ENCODE data around the gene MARCKS.

The MARCKS gene

GRCh38 chr6:113856625-113857555, at the start of gene MARCKS:
Gene MARCKS, plus strand, starts transcription at chr6:113857345. Its CDS starts 401 bp downstream, at chr6:113857746.
- no peaks in the 10 kb centered on the region for H3K4me1 ChIP-seq (ENCODE audit: insufficient read depth, low read length)
- peak within 1 kb of the TSS; percentile 98 for H3K9ac ChIP-seq (ENCODE audit: low read depth, low read length)
- H3K36me3 ChIP-seq (ENCODE audit: insufficient read depth, low read length): no peaks in the 10 kb centered on the region
- no peaks in the 10 kb centered on the region for H3K9me3 ChIP-seq (ENCODE audit: control insufficient read depth, insufficient read depth, low read length)

- Histone ChIP-seq H3K36me3 (ENCODE audit: insufficient read depth, low read length) (no peaks in the 10 kb centered on the region), H3K9me3 (ENCODE audit: control insufficient read depth, insufficient read depth, low read length) (no peaks in the 10 kb centered on the region), H3K9ac (ENCODE audit: low read depth, low read length) (no peak overlapping the region), H3K4me1 (ENCODE audit: insufficient read depth, low read length) (no peaks in the 10 kb centered on the region)
Observed at GRCh38 chr6:113809826-113810225, 47.3 kb upstream of the MARCKS start.

GRCh38 chr6:113813142-113813541, 44.0 kb upstream of the MARCKS start:
- no peaks in the 10 kb centered on the region for H3K4me1 ChIP-seq (ENCODE audit: insufficient read depth, low read length)
- no peak overlapping the region for H3K9ac ChIP-seq (ENCODE audit: low read depth, low read length)
- no peaks in the 10 kb centered on the region for H3K9me3 ChIP-seq (ENCODE audit: control insufficient read depth, insufficient read depth, low read length)
- no peaks in the 10 kb centered on the region for H3K36me3 ChIP-seq (ENCODE audit: insufficient read depth, low read length)

- no peaks in the 10 kb centered on the region for H3K4me1 ChIP-seq (ENCODE audit: insufficient read depth, low read length)
- no peak overlapping the region for H3K9ac ChIP-seq (ENCODE audit: low read depth, low read length)
- H3K36me3 ChIP-seq (ENCODE audit: insufficient read depth, low read length): no peaks in the 10 kb centered on the region
- H3K9me3 ChIP-seq (ENCODE audit: control insufficient read depth, insufficient read depth, low read length): no peaks in the 10 kb centered on the region
Observed at GRCh38 chr6:113818578-113818977, 38.6 kb upstream of the MARCKS start.

GRCh38 chr6:113819169-113819830, 37.8 kb upstream of the MARCKS start:
- H3K9ac ChIP-seq (ENCODE audit: low read depth, low read length): no peak overlapping the region

GRCh38 chr6:113820761-113821160, 36.4 kb upstream of the MARCKS start:
- no peak overlapping the region for H3K9ac ChIP-seq (ENCODE audit: low read depth, low read length)
- no peaks in the 10 kb centered on the region for H3K4me1 ChIP-seq (ENCODE audit: insufficient read depth, low read length)
- no peaks in the 10 kb centered on the region for H3K36me3 ChIP-seq (ENCODE audit: insufficient read depth, low read length)
- no peaks in the 10 kb centered on the region for H3K9me3 ChIP-seq (ENCODE audit: control insufficient read depth, insufficient read depth, low read length)

More at GRCh38 chr6:113819169-113819830, 37.8 kb upstream of the MARCKS start:
- Histone ChIP-seq H3K4me1 (ENCODE audit: insufficient read depth, low read length) (no peaks in the 10 kb centered on the region), H3K9me3 (ENCODE audit: control insufficient read depth, insufficient read depth, low read length) (no peaks in the 10 kb centered on the region), H3K36me3 (ENCODE audit: insufficient read depth, low read length) (no peaks in the 10 kb centered on the region)

GRCh38 chr6:113821445-113821844, 35.7 kb upstream of the MARCKS start:
- no peak overlapping the region for H3K9ac ChIP-seq (ENCODE audit: low read depth, low read length)
- no peaks in the 10 kb centered on the region for H3K9me3 ChIP-seq (ENCODE audit: control insufficient read depth, insufficient read depth, low read length)
- H3K4me1 ChIP-seq (ENCODE audit: insufficient read depth, low read length): no peaks in the 10 kb centered on the region
- no peaks in the 10 kb centered on the region for H3K36me3 ChIP-seq (ENCODE audit: insufficient read depth, low read length)

GRCh38 chr6:113823916-113824315, 33.2 kb upstream of the MARCKS start:
- Histone ChIP-seq H3K9me3 (ENCODE audit: control insufficient read depth, insufficient read depth, low read length) (no peaks in the 10 kb centered on the region), H3K36me3 (ENCODE audit: insufficient read depth, low read length) (no peaks in the 10 kb centered on the region), H3K9ac (ENCODE audit: low read depth, low read length) (no peak overlapping the region), H3K4me1 (ENCODE audit: insufficient read depth, low read length) (no peaks in the 10 kb centered on the region)

GRCh38 chr6:113824411-113824810, 32.7 kb upstream of the MARCKS start:
- no peaks in the 10 kb centered on the region for H3K4me1 ChIP-seq (ENCODE audit: insufficient read depth, low read length)
- no peak overlapping the region for H3K9ac ChIP-seq (ENCODE audit: low read depth, low read length)
- H3K36me3 ChIP-seq (ENCODE audit: insufficient read depth, low read length): no peaks in the 10 kb centered on the region
- H3K9me3 ChIP-seq (ENCODE audit: control insufficient read depth, insufficient read depth, low read length): no peaks in the 10 kb centered on the region

- H3K9me3 ChIP-seq (ENCODE audit: control insufficient read depth, insufficient read depth, low read length): no peaks in the 10 kb centered on the region
- H3K9ac ChIP-seq (ENCODE audit: low read depth, low read length): no peak overlapping the region
- no peaks in the 10 kb centered on the region for H3K4me1 ChIP-seq (ENCODE audit: insufficient read depth, low read length)
- no peaks in the 10 kb centered on the region for H3K36me3 ChIP-seq (ENCODE audit: insufficient read depth, low read length)
Observed at GRCh38 chr6:113824866-113825265, 32.3 kb upstream of the MARCKS start.

- no peaks in the 10 kb centered on the region for H3K9me3 ChIP-seq (ENCODE audit: control insufficient read depth, insufficient read depth, low read length)
- H3K4me1 ChIP-seq (ENCODE audit: insufficient read depth, low read length): no peaks in the 10 kb centered on the region
- H3K36me3 ChIP-seq (ENCODE audit: insufficient read depth, low read length): no peaks in the 10 kb centered on the region
- no peak overlapping the region for H3K9ac ChIP-seq (ENCODE audit: low read depth, low read length)
Observed at GRCh38 chr6:113825781-113826180, 31.4 kb upstream of the MARCKS start.

- Histone ChIP-seq H3K9ac (ENCODE audit: low read depth, low read length) (no peak overlapping the region), H3K4me1 (ENCODE audit: insufficient read depth, low read length) (no peaks in the 10 kb centered on the region), H3K9me3 (ENCODE audit: control insufficient read depth, insufficient read depth, low read length) (no peaks in the 10 kb centered on the region), H3K36me3 (ENCODE audit: insufficient read depth, low read length) (no peaks in the 10 kb centered on the region)
Observed at GRCh38 chr6:113828984-113829695, 28.0 kb upstream of the MARCKS start.

- Histone ChIP-seq H3K9me3 (ENCODE audit: control insufficient read depth, insufficient read depth, low read length) (no peaks in the 10 kb centered on the region), H3K4me1 (ENCODE audit: insufficient read depth, low read length) (no peaks in the 10 kb centered on the region), H3K36me3 (ENCODE audit: insufficient read depth, low read length) (no peaks in the 10 kb centered on the region), H3K9ac (ENCODE audit: low read depth, low read length) (no peak overlapping the region)
Observed at GRCh38 chr6:113829696-113830045, 27.5 kb upstream of the MARCKS start.

GRCh38 chr6:113830140-113830539, 27.0 kb upstream of the MARCKS start:
- no peaks in the 10 kb centered on the region for H3K4me1 ChIP-seq (ENCODE audit: insufficient read depth, low read length)

More at GRCh38 chr6:113830140-113830539, 27.0 kb upstream of the MARCKS start:
- H3K36me3 ChIP-seq (ENCODE audit: insufficient read depth, low read length): no peaks in the 10 kb centered on the region
- no peaks in the 10 kb centered on the region for H3K9me3 ChIP-seq (ENCODE audit: control insufficient read depth, insufficient read depth, low read length)
- H3K9ac ChIP-seq (ENCODE audit: low read depth, low read length): no peak overlapping the region
